Activated CD8-positive, alpha-beta memory T cell treated with anti-CD3 and anti-CD28 coated beads for 48 hours (primary cell): ENCODE measurements around the gene AHCYL2.
"Not testable (repeated sequence)": the region's sequence is repeated elsewhere in the genome, so short reads cannot be mapped to it uniquely, and the experiment has no call there.

Experiments
- DNase-seq, 3 experiments: peaks; one replicate each; pipeline ENCODE4 v3.0.0-alpha.2; 2020; ENCODE audit warnings: low read depth in 2 of 3, low spot score in 2 of 3

AHCYL2 gene

GRCh38 chr7:129240119-129240820 lies 15.4 kb downstream of the AHCYL2 start:
- no peak for DNase-seq

- no peak for DNase-seq
Measured at GRCh38 chr7:129244220-129244619, 19.4 kb downstream of the AHCYL2 start.

DNA sequence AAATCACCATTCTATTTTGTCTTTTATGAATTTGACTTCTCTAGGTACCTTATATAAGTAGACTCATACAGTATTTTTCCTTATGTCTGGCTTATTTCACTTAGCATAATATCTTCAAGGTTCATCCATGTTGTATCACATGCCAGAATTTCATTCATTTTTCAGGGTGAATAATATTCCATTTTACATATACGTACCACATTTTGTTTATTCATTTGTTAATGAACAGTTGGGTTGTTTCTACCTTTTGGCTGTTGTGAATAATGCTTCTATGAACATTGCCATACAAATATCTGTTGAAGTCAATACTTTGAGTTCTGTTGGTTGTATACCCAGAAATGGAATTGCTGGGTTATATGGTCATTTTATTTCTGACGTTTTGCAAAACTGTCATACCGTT lies 20.7 kb downstream of the AHCYL2 start:
- DNase-seq, result no peak

DNA sequence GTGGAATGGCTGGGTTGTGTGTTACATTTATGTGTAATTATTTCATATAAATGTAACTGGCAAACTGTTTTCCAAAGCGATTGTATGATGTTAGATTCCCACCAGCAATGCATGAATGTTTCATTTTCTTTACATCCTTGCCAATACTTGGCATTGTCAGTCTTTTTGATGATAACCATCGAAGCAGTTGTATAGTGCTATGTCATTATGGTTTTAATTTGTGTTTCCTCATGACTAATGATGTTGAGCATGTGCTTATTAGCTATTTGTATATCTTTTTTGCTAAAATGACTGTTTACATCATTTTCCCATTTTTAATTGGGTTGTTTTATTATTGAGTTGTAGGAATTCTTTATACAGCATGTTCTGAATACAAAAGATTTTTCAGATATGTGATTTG lies 22.3 kb downstream of the AHCYL2 start:
- no peak for DNase-seq

- no peak for DNase-seq
Measured at GRCh38 chr7:129252128-129252527, 27.3 kb downstream of the AHCYL2 start.

- not testable (repeated sequence) for DNase-seq
Measured at GRCh38 chr7:129252603-129253002, 27.8 kb downstream of the AHCYL2 start.

- DNase-seq, result no peak
Measured at GRCh38 chr7:129255800-129256199, 31.0 kb downstream of the AHCYL2 start.

GRCh38 chr7:129256221-129256620 lies 31.4 kb downstream of the AHCYL2 start:
- no peak for DNase-seq

- DNase-seq, result no peak
Measured at GRCh38 chr7:129257168-129257567, 32.3 kb downstream of the AHCYL2 start.

DNA sequence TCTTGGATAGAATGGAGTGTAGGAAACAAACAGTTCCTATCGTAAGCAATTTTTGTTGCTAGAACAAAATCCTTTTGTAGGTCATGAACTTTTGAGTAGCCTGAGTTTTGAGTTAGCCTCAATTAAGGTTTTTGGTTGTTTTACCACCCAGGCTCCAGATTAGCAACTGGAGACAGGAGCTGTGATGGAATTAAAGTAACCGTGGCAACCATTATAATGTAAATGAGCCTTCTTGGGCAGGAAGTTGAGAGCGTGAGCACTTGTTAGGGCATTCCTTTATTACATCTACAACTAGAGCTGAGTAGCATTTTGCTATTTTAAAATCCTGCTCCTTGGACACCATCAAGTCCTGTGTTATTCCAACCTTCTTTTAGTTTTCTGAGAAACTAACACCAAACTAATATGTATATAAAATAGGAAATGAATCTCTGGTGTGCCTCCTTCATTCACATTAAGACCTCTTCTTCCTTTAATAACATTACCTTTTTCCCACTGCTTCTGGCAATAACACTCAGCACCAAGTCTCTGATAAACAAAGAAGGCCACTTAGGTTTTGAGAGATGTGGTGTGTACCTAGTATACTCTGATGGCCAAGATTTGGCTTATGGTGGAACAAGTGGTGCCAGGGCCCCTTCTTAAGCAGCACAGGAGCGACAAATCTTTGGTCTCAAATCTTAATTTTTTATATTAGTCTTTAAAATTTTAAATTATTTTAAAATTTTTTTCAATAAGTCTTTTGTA lies 34.0 kb downstream of the AHCYL2 start:
- DNase-seq, result no peak

DNA sequence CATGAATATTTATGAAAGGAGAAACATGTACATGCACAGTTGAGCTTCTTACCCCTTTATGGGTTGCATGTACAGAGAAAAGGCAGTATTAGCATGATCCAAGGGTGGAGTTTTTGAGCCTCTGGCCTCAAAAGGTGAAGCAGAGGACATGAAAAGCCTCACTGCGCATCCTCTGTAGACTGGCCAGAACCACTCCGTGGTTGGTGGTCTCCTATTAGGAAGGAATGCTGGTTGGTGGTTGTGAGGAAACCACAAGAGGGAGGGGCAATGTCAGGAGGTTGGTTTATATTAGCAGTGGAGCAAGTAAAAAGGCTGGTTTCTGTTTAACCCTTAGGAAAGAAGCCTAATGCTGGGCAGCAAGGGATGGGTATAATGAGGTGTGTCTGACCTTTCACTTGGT lies 37.5 kb downstream of the AHCYL2 start:
- no peak for DNase-seq

DNA sequence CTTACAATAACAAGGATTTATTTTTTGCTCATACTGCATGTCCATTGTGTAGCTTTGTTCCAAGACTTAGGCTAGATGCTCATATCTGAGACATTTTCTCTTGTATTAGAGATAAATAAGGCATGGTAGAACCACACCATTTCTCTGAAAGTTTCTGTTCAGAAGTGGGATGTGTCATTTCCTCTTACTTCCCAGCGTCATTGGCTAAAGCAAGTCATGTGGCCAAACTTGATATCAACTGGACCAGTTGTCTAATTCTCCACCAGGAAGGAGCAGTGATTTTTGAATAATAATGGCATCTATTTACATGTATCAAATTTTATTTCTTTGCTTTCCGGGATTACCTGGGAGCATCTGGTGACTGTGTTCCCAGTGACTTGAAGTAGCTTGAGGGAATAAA lies 38.3 kb downstream of the AHCYL2 start:
- no peak for DNase-seq

DNA sequence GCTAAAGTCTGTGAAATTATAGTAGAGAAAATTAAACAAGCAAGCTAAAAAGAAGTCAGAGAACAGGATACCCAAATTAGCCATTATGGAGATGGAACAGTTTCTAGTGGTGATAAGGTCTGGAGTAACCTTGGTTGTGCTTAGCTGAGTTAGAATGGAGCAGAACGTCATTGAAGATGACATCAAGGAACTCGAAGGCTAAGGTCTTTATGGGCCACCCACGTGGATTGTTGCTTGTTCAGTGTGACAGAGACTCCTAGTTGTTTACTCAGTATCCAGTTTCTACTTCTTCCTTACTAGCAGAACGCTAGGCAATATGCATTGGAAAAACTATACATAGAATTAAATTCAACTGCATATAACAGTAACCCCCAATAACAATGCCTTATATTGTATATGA lies 39.7 kb downstream of the AHCYL2 start:
- no peak for DNase-seq

GRCh38 chr7:129265328-129265727 lies 40.5 kb downstream of the AHCYL2 start:
- no peak for DNase-seq

GRCh38 chr7:129266181-129266580 lies 41.4 kb downstream of the AHCYL2 start:
- no peak for DNase-seq

DNA sequence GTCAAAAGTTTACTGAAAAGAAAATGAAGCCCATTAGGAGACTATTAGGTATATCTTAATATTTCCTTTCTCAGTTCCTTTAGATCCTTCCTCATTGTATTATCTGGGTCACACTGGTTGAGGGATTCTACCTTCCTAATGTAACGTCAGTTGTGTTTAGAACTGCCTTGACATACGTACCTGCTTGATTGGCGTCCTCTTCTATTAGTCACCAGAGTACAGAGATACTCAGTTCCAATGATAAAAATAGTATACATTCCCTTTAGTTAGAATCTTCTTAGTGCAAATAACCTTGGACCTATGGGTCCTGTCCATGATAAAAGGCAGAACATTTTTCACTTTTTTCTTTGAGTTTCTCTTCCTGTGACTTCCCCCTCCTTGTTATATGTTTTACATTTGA lies 45.2 kb downstream of the AHCYL2 start:
- DNase-seq, result no peak

DNA sequence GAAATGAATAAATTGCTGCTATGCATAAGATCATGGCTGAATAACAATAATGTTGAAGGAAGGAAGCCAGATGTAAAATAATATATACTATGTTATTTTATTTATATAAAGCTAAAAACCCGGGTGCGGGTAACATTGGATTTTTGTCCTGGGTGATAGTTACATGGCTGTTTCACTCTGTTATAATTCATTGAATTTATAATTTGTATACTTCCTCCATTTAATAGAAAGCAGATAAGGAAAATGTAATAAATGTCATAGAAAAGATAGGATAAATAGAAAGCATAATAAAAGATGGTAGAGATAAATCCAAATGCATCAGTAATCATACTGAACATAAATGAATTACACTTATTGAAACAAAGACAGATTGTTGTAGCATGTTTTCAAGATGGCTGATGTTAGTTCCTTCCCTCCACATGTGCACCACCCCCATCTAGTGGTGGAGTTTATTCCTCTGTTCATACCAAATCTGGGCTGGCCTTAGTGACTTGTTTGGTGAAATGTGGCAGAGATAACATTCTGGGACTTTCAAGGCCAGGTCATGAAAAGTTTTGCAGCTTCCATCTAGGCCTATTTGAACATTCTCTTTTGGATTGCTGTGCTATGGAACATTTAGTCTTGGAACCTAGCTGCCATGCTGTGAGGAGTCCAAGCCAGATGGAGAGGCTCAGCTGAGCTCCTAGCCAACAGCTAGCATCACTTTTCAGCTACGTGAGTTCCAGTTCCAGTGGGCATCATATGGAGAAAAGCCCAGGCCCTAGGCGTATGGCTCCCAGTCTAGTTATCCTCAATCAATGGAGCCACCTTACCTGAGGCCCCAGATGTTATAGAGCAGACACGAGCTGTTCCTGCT lies 46.9 kb downstream of the AHCYL2 start:
- peak in 1 of 3 experiments; percentile 33 for DNase-seq

GRCh38 chr7:129273936-129274335 lies 49.1 kb downstream of the AHCYL2 start:
- DNase-seq, result no peak

DNA sequence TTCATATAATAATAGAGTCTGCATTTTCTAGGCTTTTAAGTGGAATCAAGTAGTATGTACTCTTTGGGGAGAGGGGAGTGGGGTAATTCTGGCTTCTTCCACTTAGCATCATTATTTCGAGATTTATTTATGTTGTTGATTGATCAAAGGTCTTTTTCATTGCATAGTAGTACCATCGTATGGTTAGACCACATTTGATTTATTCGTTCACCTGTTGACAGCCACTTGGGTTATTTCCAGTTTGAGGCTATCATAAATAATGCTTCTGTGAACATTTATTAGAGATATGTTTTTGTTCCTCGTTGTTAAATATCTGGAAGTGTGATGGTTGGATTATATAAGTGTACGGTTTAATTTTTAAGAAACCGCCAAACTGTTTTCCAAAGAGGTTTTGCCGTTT lies 52.8 kb downstream of the AHCYL2 start:
- no peak for DNase-seq

DNA sequence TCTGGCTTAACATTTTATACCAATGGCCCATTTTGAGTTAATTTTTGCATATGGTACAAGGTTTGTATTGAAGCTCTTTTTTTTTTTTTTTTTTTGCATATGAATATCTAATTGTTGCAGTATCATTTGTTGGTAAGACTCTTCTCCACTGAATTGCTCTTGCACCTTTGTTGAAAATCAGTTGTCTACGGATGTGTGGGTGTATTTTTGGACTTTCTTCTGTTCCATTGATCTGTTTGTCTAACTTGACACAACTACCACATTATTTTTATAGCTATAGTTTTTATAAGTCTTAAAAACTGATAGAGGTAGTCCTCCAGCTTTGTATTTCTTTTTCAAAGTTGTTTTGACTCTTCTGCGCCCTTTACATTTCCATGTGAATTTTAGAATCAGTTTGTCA lies 53.9 kb downstream of the AHCYL2 start:
- no peak for DNase-seq

- DNase-seq, result no peak
Measured at GRCh38 chr7:129279757-129280156, 54.9 kb downstream of the AHCYL2 start.

DNA sequence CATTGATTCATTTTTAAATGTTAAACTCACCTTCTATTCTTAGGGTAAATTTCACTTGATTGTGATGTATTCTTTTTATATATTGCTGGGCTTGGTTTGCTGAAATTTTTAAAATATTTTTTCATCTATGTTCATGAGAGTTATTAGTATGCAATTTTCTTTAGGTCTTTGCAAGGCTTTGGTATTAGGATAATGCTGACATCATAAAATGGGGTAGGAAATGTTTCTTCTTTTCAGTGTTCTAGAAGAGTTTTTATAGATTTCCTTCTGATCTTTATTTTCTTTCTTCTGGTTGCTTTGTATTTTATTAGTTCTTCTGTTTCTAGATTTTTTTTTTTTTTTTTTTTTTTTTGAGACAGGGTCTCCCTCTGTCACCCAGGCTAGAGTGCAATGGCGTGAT lies 56.3 kb downstream of the AHCYL2 start:
- no peak for DNase-seq
